ENCODE data around the gene LPP.

Gene LPP

DNA sequence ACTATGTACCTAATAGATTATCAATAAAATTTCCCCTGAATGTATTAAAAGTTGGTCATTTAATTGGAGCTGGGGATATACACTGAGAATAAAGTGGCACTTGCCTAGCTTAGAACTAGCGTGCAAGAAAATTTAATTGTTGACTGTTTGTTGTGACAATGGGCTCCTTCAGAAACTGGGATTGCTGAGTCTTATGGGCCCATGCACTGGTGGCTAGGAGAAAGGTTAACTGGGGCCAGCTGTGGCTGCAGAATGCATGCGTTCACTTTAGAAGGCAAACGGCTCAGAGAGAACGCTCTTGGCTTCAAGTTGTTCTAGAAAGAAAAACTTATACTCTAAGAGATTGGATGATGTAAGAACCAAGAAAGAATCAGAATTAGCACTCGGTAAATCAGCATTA lies 18.7 kb upstream of the LPP start:
- ATAC-seq (ENCODE audit: insufficient read depth, low read depth) (no peak), DNase-seq (no peak)
- Histone ChIP-seq H3K36me3 (ENCODE audit: insufficient read depth, low read length) (no peaks in the 10 kb centered on the region), H3K27me3 (ENCODE audit: insufficient read depth, low read length, poor library complexity) (no peaks in the 10 kb centered on the region), H3K4me2 (ENCODE audit: insufficient read depth, low read length) (no peak overlapping the region), H2AFZ (ENCODE audit: low read depth, low read length) (no peak overlapping the region), H3K27ac (ENCODE audit: low read length) (no peak overlapping the region), H4K20me1 (ENCODE audit: insufficient read depth, low read length) (no peaks in the 10 kb centered on the region), H3K4me1 (ENCODE audit: insufficient read depth, low read length) (0 out of 2 replicates have a peak, but pooled peaks cover 3% of the 10 kb centered on the region), H3K79me2 (ENCODE audit: insufficient read depth, low read length) (no peaks in the 10 kb centered on the region), H3K9ac (ENCODE audit: low read depth, low read length) (no peak overlapping the region), H3K4me3 (ENCODE audit: low read depth in 1 of 2, low read length in 2 of 2) (no peak overlapping the region), H3K9me3 (ENCODE audit: insufficient read depth, low read length, severe bottlenecking) (no peaks in the 10 kb centered on the region)
- no peak for TF ChIP-seq CTCF (IDR thresholded peaks at IDR 0.05; ENCODE audit: borderline replicate concordance, extremely low read depth, low read length, poor library complexity, severe bottlenecking)
- TF ChIP-seq EZH2 (IDR thresholded peaks at IDR 0.05; ENCODE audit: borderline replicate concordance, low read depth, low read length, severe bottlenecking), result no peak

DNA sequence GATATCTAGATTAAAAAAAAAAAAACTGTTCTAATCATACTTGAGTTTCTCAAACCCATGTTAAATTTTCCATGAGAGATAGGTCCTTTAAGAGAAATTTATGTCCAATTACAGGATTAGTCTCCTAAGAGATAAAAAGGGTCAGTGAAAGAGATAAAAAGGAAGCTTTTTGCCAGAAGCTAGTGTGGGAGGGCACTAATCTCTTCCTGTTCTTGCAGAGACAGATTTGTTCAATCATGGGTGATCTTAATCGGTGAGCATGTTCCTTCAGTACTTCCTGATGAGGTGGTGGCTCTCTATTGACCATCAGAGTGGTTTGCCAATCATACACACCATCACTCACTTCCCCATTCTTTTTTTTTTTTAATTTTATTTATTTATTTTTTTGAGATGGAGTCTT lies 16.9 kb upstream of the LPP start:
- Histone ChIP-seq H3K4me1 (ENCODE audit: insufficient read depth, low read length) (0 out of 2 replicates have a peak, but pooled peaks cover 3% of the 10 kb centered on the region), H3K4me2 (ENCODE audit: insufficient read depth, low read length) (no peak overlapping the region), H3K9ac (ENCODE audit: low read depth, low read length) (no peak overlapping the region), H2AFZ (ENCODE audit: low read depth, low read length) (no peak overlapping the region), H4K20me1 (ENCODE audit: insufficient read depth, low read length) (no peaks in the 10 kb centered on the region), H3K4me3 (ENCODE audit: low read depth in 1 of 2, low read length in 2 of 2) (no peak overlapping the region), H3K27me3 (ENCODE audit: insufficient read depth, low read length, poor library complexity) (no peaks in the 10 kb centered on the region), H3K79me2 (ENCODE audit: insufficient read depth, low read length) (no peaks in the 10 kb centered on the region), H3K9me3 (ENCODE audit: insufficient read depth, low read length, severe bottlenecking) (no peaks in the 10 kb centered on the region), H3K27ac (ENCODE audit: low read length) (no peak overlapping the region), H3K36me3 (ENCODE audit: insufficient read depth, low read length) (no peaks in the 10 kb centered on the region)
- no peak for DNase-seq
- TF ChIP-seq EZH2 (IDR thresholded peaks at IDR 0.05; ENCODE audit: borderline replicate concordance, low read depth, low read length, severe bottlenecking) (no peak), CTCF (IDR thresholded peaks at IDR 0.05; ENCODE audit: borderline replicate concordance, extremely low read depth, low read length, poor library complexity, severe bottlenecking) (no peak)
- ATAC-seq (ENCODE audit: insufficient read depth, low read depth), result peak; percentile 62; the same call in 2 of the 3 replicates

DNA sequence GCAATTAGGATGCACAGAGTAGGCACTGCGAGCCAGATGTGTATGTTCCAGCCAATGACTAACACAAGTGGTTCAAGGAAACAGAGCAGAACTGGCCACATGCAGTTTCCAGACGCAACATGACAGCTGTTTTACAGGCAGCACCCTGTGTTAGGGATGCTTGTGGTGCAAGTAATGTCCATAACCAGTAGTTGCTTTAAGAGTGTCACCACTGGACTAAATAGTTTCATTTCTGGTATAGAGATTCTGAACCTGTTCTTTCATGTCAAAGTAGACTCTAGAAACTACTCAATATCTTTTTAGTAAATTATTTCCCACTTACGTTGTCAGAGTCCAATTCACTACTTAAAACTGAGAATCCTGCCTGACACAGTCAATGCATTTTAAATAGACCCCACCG lies 14.5 kb upstream of the LPP start:
- TF ChIP-seq EZH2 (IDR thresholded peaks at IDR 0.05; ENCODE audit: borderline replicate concordance, low read depth, low read length, severe bottlenecking) (no peak), CTCF (IDR thresholded peaks at IDR 0.05; ENCODE audit: borderline replicate concordance, extremely low read depth, low read length, poor library complexity, severe bottlenecking) (no peak)
- Histone ChIP-seq H3K4me1 (ENCODE audit: insufficient read depth, low read length) (0 out of 2 replicates have a peak, but pooled peaks cover 3% of the 10 kb centered on the region), H3K4me2 (ENCODE audit: insufficient read depth, low read length) (no peak overlapping the region), H3K27me3 (ENCODE audit: insufficient read depth, low read length, poor library complexity) (no peaks in the 10 kb centered on the region), H3K4me3 (ENCODE audit: low read depth in 1 of 2, low read length in 2 of 2) (no peak overlapping the region), H3K9me3 (ENCODE audit: insufficient read depth, low read length, severe bottlenecking) (no peaks in the 10 kb centered on the region), H4K20me1 (ENCODE audit: insufficient read depth, low read length) (no peaks in the 10 kb centered on the region), H3K79me2 (ENCODE audit: insufficient read depth, low read length) (no peaks in the 10 kb centered on the region), H2AFZ (ENCODE audit: low read depth, low read length) (no peak overlapping the region), H3K36me3 (ENCODE audit: insufficient read depth, low read length) (no peaks in the 10 kb centered on the region), H3K27ac (ENCODE audit: low read length) (no peak overlapping the region), H3K9ac (ENCODE audit: low read depth, low read length) (no peak overlapping the region)
- DNase-seq (no peak), ATAC-seq (ENCODE audit: insufficient read depth, low read depth) (no peak)

- Histone ChIP-seq H3K27me3 (ENCODE audit: insufficient read depth, low read length, poor library complexity) (no peaks in the 10 kb centered on the region), H4K20me1 (ENCODE audit: insufficient read depth, low read length) (no peaks in the 10 kb centered on the region), H3K4me3 (ENCODE audit: low read depth in 1 of 2, low read length in 2 of 2) (no peak overlapping the region), H3K4me1 (ENCODE audit: insufficient read depth, low read length) (peaks cover 9% of the 10 kb centered on the region), H2AFZ (ENCODE audit: low read depth, low read length) (no peak overlapping the region), H3K79me2 (ENCODE audit: insufficient read depth, low read length) (no peaks in the 10 kb centered on the region), H3K27ac (ENCODE audit: low read length) (no peak overlapping the region), H3K9ac (ENCODE audit: low read depth, low read length) (no peak overlapping the region), H3K9me3 (ENCODE audit: insufficient read depth, low read length, severe bottlenecking) (no peaks in the 10 kb centered on the region), H3K36me3 (ENCODE audit: insufficient read depth, low read length) (no peaks in the 10 kb centered on the region), H3K4me2 (ENCODE audit: insufficient read depth, low read length) (no peak overlapping the region)
- no peak for DNase-seq
- no peak for ATAC-seq (ENCODE audit: insufficient read depth, low read depth)
- TF ChIP-seq CTCF (IDR thresholded peaks at IDR 0.05; ENCODE audit: borderline replicate concordance, extremely low read depth, low read length, poor library complexity, severe bottlenecking) (no peak), EZH2 (IDR thresholded peaks at IDR 0.05; ENCODE audit: borderline replicate concordance, low read depth, low read length, severe bottlenecking) (no peak)
These were observed 7.7 kb upstream of the LPP start for GRCh38 chr3:188146219-188146618.

All from DND-41 (cell line).